Measurements from ENCODE around the gene TGM4.

Gene TGM4

GRCh38 chr3:44894485-44894884 is 20.1 kb downstream of the TGM4 start:
- no peaks in the 10 kb centered on the region for H3K36me3 Mint-ChIP-seq
- no peak overlapping the region for H3K27ac Mint-ChIP-seq
- no peaks in the 10 kb centered on the region for H3K9me3 Mint-ChIP-seq
- H3K4me3 Mint-ChIP-seq, result no peak overlapping the region
- H3K4me1 Mint-ChIP-seq, result no peaks in the 10 kb centered on the region
- no peaks in the 10 kb centered on the region for H3K27me3 Mint-ChIP-seq

GRCh38 chr3:44896440-44896839 is 22.0 kb downstream of the TGM4 start:
- no peaks in the 10 kb centered on the region for H3K9me3 Mint-ChIP-seq
- no peaks in the 10 kb centered on the region for H3K4me1 Mint-ChIP-seq
- H3K36me3 Mint-ChIP-seq, result no peaks in the 10 kb centered on the region
- no peak overlapping the region for H3K4me3 Mint-ChIP-seq
- H3K27ac Mint-ChIP-seq, result no peak overlapping the region
- H3K27me3 Mint-ChIP-seq, result peaks cover 6% of the 10 kb centered on the region

GRCh38 chr3:44899683-44900367 is 25.4 kb downstream of the TGM4 start:
- Mint-ChIP-seq H3K36me3 (no peaks in the 10 kb centered on the region), H3K4me1 (no peaks in the 10 kb centered on the region), H3K9me3 (no peaks in the 10 kb centered on the region), H3K27me3 (peaks cover 6% of the 10 kb centered on the region), H3K27ac (no peak overlapping the region), H3K4me3 (no peak overlapping the region)

GRCh38 chr3:44902628-44903027 is 28.2 kb downstream of the TGM4 start:
- Mint-ChIP-seq H3K27me3 (peaks cover 7% of the 10 kb centered on the region), H3K9me3 (no peaks in the 10 kb centered on the region), H3K36me3 (no peaks in the 10 kb centered on the region), H3K4me3 (no peak overlapping the region), H3K27ac (no peak overlapping the region), H3K4me1 (no peaks in the 10 kb centered on the region)

- H3K27me3 Mint-ChIP-seq, result peaks cover 10% of the 10 kb centered on the region
- no peak overlapping the region for H3K4me3 Mint-ChIP-seq
- no peaks in the 10 kb centered on the region for H3K4me1 Mint-ChIP-seq
- no peaks in the 10 kb centered on the region for H3K36me3 Mint-ChIP-seq
- no peaks in the 10 kb centered on the region for H3K9me3 Mint-ChIP-seq
- H3K27ac Mint-ChIP-seq, result no peak overlapping the region
These were observed 28.9 kb downstream of the TGM4 start for GRCh38 chr3:44903314-44903713.

- Mint-ChIP-seq H3K27ac (no peak overlapping the region), H3K36me3 (no peaks in the 10 kb centered on the region), H3K4me1 (no peaks in the 10 kb centered on the region), H3K9me3 (no peaks in the 10 kb centered on the region), H3K4me3 (no peak overlapping the region), H3K27me3 (peaks cover 10% of the 10 kb centered on the region)
These were observed 29.3 kb downstream of the TGM4 start for GRCh38 chr3:44903751-44904150.

GRCh38 chr3:44905446-44906157 is 31.2 kb downstream of the TGM4 start:
- H3K27ac Mint-ChIP-seq, result no peak overlapping the region
- H3K9me3 Mint-ChIP-seq, result no peaks in the 10 kb centered on the region
- H3K4me3 Mint-ChIP-seq, result no peak overlapping the region
- H3K27me3 Mint-ChIP-seq, result peaks cover 12% of the 10 kb centered on the region
- H3K36me3 Mint-ChIP-seq, result peaks cover 2% of the 10 kb centered on the region
- no peaks in the 10 kb centered on the region for H3K4me1 Mint-ChIP-seq

- Mint-ChIP-seq H3K27me3 (peaks cover 9% of the 10 kb centered on the region), H3K9me3 (no peaks in the 10 kb centered on the region), H3K4me3 (no peak overlapping the region), H3K4me1 (no peaks in the 10 kb centered on the region), H3K36me3 (peaks cover 3% of the 10 kb centered on the region), H3K27ac (no peak overlapping the region)
These were observed 32.6 kb downstream of the TGM4 start for GRCh38 chr3:44906997-44907396.

GRCh38 chr3:44907612-44908011 is 33.2 kb downstream of the TGM4 start:
- H3K27me3 Mint-ChIP-seq, result peaks cover 9% of the 10 kb centered on the region
- H3K9me3 Mint-ChIP-seq, result no peaks in the 10 kb centered on the region
- no peak overlapping the region for H3K27ac Mint-ChIP-seq
- no peak overlapping the region for H3K4me3 Mint-ChIP-seq
- H3K4me1 Mint-ChIP-seq, result no peaks in the 10 kb centered on the region
- peaks cover 3% of the 10 kb centered on the region for H3K36me3 Mint-ChIP-seq

GRCh38 chr3:44909063-44909462 is 34.7 kb downstream of the TGM4 start:
- Mint-ChIP-seq H3K27ac (no peak overlapping the region), H3K9me3 (no peaks in the 10 kb centered on the region), H3K4me1 (no peaks in the 10 kb centered on the region), H3K36me3 (peaks cover 3% of the 10 kb centered on the region), H3K27me3 (peaks cover 9% of the 10 kb centered on the region), H3K4me3 (no peak overlapping the region)

- Mint-ChIP-seq H3K27ac (no peak overlapping the region), H3K4me1 (no peaks in the 10 kb centered on the region), H3K27me3 (peaks cover 9% of the 10 kb centered on the region), H3K36me3 (peaks cover 3% of the 10 kb centered on the region), H3K9me3 (no peaks in the 10 kb centered on the region), H3K4me3 (no peak overlapping the region)
These were observed 36.3 kb downstream of the TGM4 start for GRCh38 chr3:44910693-44911092.

- Mint-ChIP-seq H3K27ac (no peak overlapping the region), H3K27me3 (peaks cover 4% of the 10 kb centered on the region), H3K36me3 (peaks cover 3% of the 10 kb centered on the region), H3K4me3 (no peak overlapping the region), H3K4me1 (no peaks in the 10 kb centered on the region), H3K9me3 (no peaks in the 10 kb centered on the region)
These were observed 39.6 kb downstream of the TGM4 start for GRCh38 chr3:44913868-44914468.

- Mint-ChIP-seq H3K36me3 (peaks cover 1% of the 10 kb centered on the region), H3K27me3 (peaks cover 1% of the 10 kb centered on the region), H3K4me1 (no peaks in the 10 kb centered on the region), H3K4me3 (no peak overlapping the region), H3K27ac (no peak overlapping the region), H3K9me3 (no peaks in the 10 kb centered on the region)
These were observed 40.5 kb downstream of the TGM4 start for GRCh38 chr3:44914936-44915335.

- H3K4me3 Mint-ChIP-seq, result no peak overlapping the region
- H3K27me3 Mint-ChIP-seq, result peaks cover 1% of the 10 kb centered on the region
- H3K4me1 Mint-ChIP-seq, result no peaks in the 10 kb centered on the region
- no peaks in the 10 kb centered on the region for H3K9me3 Mint-ChIP-seq
- peaks cover 4% of the 10 kb centered on the region for H3K36me3 Mint-ChIP-seq
- H3K27ac Mint-ChIP-seq, result no peak overlapping the region
These were observed 41.5 kb downstream of the TGM4 start for GRCh38 chr3:44915702-44916438.

GRCh38 chr3:44918087-44918486 is 43.7 kb downstream of the TGM4 start:
- Mint-ChIP-seq H3K27ac (no peak overlapping the region), H3K27me3 (no peaks in the 10 kb centered on the region), H3K4me1 (no peaks in the 10 kb centered on the region), H3K4me3 (no peak overlapping the region), H3K36me3 (peaks cover 2% of the 10 kb centered on the region), H3K9me3 (no peaks in the 10 kb centered on the region)

- Mint-ChIP-seq H3K4me3 (no peak overlapping the region), H3K27me3 (no peaks in the 10 kb centered on the region), H3K4me1 (no peaks in the 10 kb centered on the region), H3K9me3 (no peaks in the 10 kb centered on the region), H3K36me3 (peaks cover 2% of the 10 kb centered on the region), H3K27ac (no peak overlapping the region)
These were observed 44.2 kb downstream of the TGM4 start for GRCh38 chr3:44918581-44918980.

All from activated naive CD4-positive, alpha-beta T cell treated with anti-CD3 and anti-CD28 coated beads, Interleukin-2, amount 50 U/mL, for 24 hours (primary cell).